ENCODE measurements around the gene FAT3.

- TF ChIP-seq POLR2A (IDR thresholded peaks at IDR 0.05) (no peak), CTCF (IDR thresholded peaks at IDR 0.05) (no peak), POLR2AphosphoS5 (IDR thresholded peaks at IDR 0.05) (no peak)
Measured at GRCh38 chr11:92269841-92270240, 45.2 kb downstream of the FAT3 start.

Data from prostate gland (tissue), 2 donors.